ENCODE results near the gene BORCS6.
A peak's percentile ranks its signal among the peaks of the same experiment; 100 is the strongest.
"Not testable (repeated sequence)": the region's sequence is repeated elsewhere in the genome, so short reads cannot be mapped to it uniquely, and the experiment has no call there.

The BORCS6 gene

GRCh38 chr17:8221663-8222379 is 31.8 kb upstream of the BORCS6 start:
- peak overlapping the region; percentile 90 for H3K27ac ChIP-seq

GRCh38 chr17:8220783-8221662 is 31.0 kb upstream of the BORCS6 start:
- TF ChIP-seq CTCF (conservative IDR thresholded peaks at IDR 0.05), result no peak
- peak overlapping the region; percentile 90 for H3K27ac ChIP-seq

More at GRCh38 chr17:8221663-8222379, 31.8 kb upstream of the BORCS6 start:
- TF ChIP-seq CTCF (conservative IDR thresholded peaks at IDR 0.05), result no peak

- H3K27ac ChIP-seq, result not testable (repeated sequence)
Observed at GRCh38 chr17:8214000-8214399, 24.0 kb upstream of the BORCS6 start.

GRCh38 chr17:8212312-8213180 is 22.6 kb upstream of the BORCS6 start:
- H3K27ac ChIP-seq, result no peak overlapping the region
- TF ChIP-seq CTCF (conservative IDR thresholded peaks at IDR 0.05), result no peak

GRCh38 chr17:8210761-8211458 is 20.9 kb upstream of the BORCS6 start:
- H3K27ac ChIP-seq, result peak overlapping the region; percentile 60
- TF ChIP-seq CTCF (conservative IDR thresholded peaks at IDR 0.05), result no peak

GRCh38 chr17:8209907-8210760 is 20.2 kb upstream of the BORCS6 start, which contains the start of gene AURKB:
Gene AURKB, minus strand, starts transcription at chr17:8210575. Its CDS starts 351 bp downstream, at chr17:8210224.
- H3K27ac ChIP-seq, result peak within 1 kb of the TSS; percentile 60
- no peak for TF ChIP-seq CTCF (conservative IDR thresholded peaks at IDR 0.05)
